ENCODE results near the gene CWF19L2.
"Not testable (repeated sequence)": the region's sequence is repeated elsewhere in the genome, so short reads cannot be mapped to it uniquely, and the experiment has no call there.

CWF19L2 gene

GRCh38 chr11:107442715-107443215 is 14.9 kb downstream of the CWF19L2 start:
- H3K27ac ChIP-seq (ENCODE audit: low read depth, low read length): no peak overlapping the region
- no peaks in the 10 kb centered on the region for H3K27me3 ChIP-seq (ENCODE audit: control insufficient read depth in 5 of 5, insufficient read depth in 4 of 5, low read length in 5 of 5)
- peaks cover 31 to 73% (median 50%) of the 10 kb centered on the region in 5 donors for H3K36me3 ChIP-seq (ENCODE audit: control insufficient read depth in 5 of 5, insufficient read depth in 5 of 5, low read length in 5 of 5)
- H3K4me3 ChIP-seq (ENCODE audit: low read depth in 1 of 5, low read length in 5 of 5): no peak overlapping the region
- no peaks in the 10 kb centered on the region for H3K9me3 ChIP-seq (ENCODE audit: control insufficient read depth in 5 of 5, low read length in 5 of 5)
- H3K4me1 ChIP-seq (ENCODE audit: control insufficient read depth in 5 of 5, insufficient read depth in 5 of 5, low read length in 5 of 5): no peaks in the 10 kb centered on the region
- H3K9ac ChIP-seq (ENCODE audit: low read length in 5 of 5): no peak overlapping the region

GRCh38 chr11:107439586-107440167 is 17.9 kb downstream of the CWF19L2 start:
- Histone ChIP-seq H3K9me3 (ENCODE audit: control insufficient read depth in 5 of 5, low read length in 5 of 5) (no peaks in the 10 kb centered on the region), H3K27ac (ENCODE audit: low read depth, low read length) (no peak overlapping the region), H3K4me1 (ENCODE audit: control insufficient read depth in 5 of 5, insufficient read depth in 5 of 5, low read length in 5 of 5) (no peaks in the 10 kb centered on the region), H3K9ac (ENCODE audit: low read length in 5 of 5) (no peak overlapping the region), H3K27me3 (ENCODE audit: control insufficient read depth in 5 of 5, insufficient read depth in 4 of 5, low read length in 5 of 5) (no peaks in the 10 kb centered on the region), H3K4me3 (ENCODE audit: low read depth in 1 of 5, low read length in 5 of 5) (no peak overlapping the region), H3K36me3 (ENCODE audit: control insufficient read depth in 5 of 5, insufficient read depth in 5 of 5, low read length in 5 of 5) (peaks cover 31 to 54% (median 44%) of the 10 kb centered on the region in 5 donors)

DNA sequence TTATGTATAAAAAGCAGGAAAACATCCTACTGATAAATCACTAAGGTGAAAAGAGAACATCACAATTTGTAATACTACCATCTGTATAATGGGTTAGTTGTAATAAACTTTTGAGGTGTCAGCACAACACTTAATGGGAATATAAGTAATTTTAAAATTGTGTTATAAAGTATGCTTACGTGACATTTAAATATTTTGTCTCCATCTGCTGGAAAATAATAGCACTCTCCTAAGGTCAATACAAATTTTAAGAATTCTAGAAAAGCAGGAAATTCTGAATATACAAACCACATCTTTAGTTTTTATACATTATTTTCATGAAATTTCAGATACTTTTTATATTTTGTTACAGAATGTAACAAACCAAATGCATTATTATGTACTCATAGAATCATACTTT is 19.5 kb downstream of the CWF19L2 start:
- peaks cover 27 to 47% (median 42%) of the 10 kb centered on the region in 5 donors for H3K36me3 ChIP-seq (ENCODE audit: control insufficient read depth in 5 of 5, insufficient read depth in 5 of 5, low read length in 5 of 5)

GRCh38 chr11:107430525-107430924 is 27.1 kb downstream of the CWF19L2 start:
- H3K36me3 ChIP-seq (ENCODE audit: control insufficient read depth in 5 of 5, insufficient read depth in 5 of 5, low read length in 5 of 5): peaks cover 12 to 40% (median 18%) of the 10 kb centered on the region in 5 donors
- H3K27ac ChIP-seq (ENCODE audit: low read depth, low read length): no peak overlapping the region
- H3K27me3 ChIP-seq (ENCODE audit: control insufficient read depth in 5 of 5, insufficient read depth in 4 of 5, low read length in 5 of 5): no peaks in the 10 kb centered on the region
- H3K9ac ChIP-seq (ENCODE audit: low read length in 5 of 5): no peak overlapping the region
- H3K4me3 ChIP-seq (ENCODE audit: low read depth in 1 of 5, low read length in 5 of 5): no peak overlapping the region
- no peaks in the 10 kb centered on the region for H3K9me3 ChIP-seq (ENCODE audit: control insufficient read depth in 5 of 5, low read length in 5 of 5)
- no peaks in the 10 kb centered on the region for H3K4me1 ChIP-seq (ENCODE audit: control insufficient read depth in 5 of 5, insufficient read depth in 5 of 5, low read length in 5 of 5)

More for the DNA sequence above, 19.5 kb downstream of the CWF19L2 start:
- H3K4me3 ChIP-seq (ENCODE audit: low read depth in 1 of 5, low read length in 5 of 5): no peak overlapping the region
- H3K9ac ChIP-seq (ENCODE audit: low read length in 5 of 5): no peak overlapping the region
- no peak overlapping the region for H3K27ac ChIP-seq (ENCODE audit: low read depth, low read length)
- no peaks in the 10 kb centered on the region for H3K9me3 ChIP-seq (ENCODE audit: control insufficient read depth in 5 of 5, low read length in 5 of 5)
- H3K27me3 ChIP-seq (ENCODE audit: control insufficient read depth in 5 of 5, insufficient read depth in 4 of 5, low read length in 5 of 5): no peaks in the 10 kb centered on the region
- no peaks in the 10 kb centered on the region for H3K4me1 ChIP-seq (ENCODE audit: control insufficient read depth in 5 of 5, insufficient read depth in 5 of 5, low read length in 5 of 5)

GRCh38 chr11:107427569-107428180 is 29.9 kb downstream of the CWF19L2 start:
- Histone ChIP-seq H3K36me3 (ENCODE audit: control insufficient read depth in 5 of 5, insufficient read depth in 5 of 5, low read length in 5 of 5) (peaks cover 15 to 45% (median 18%) of the 10 kb centered on the region in 5 donors), H3K9me3 (ENCODE audit: control insufficient read depth in 5 of 5, low read length in 5 of 5) (no peaks in the 10 kb centered on the region), H3K27ac (ENCODE audit: low read depth, low read length) (no peak overlapping the region), H3K27me3 (ENCODE audit: control insufficient read depth in 5 of 5, insufficient read depth in 4 of 5, low read length in 5 of 5) (no peaks in the 10 kb centered on the region), H3K4me3 (ENCODE audit: low read depth in 1 of 5, low read length in 5 of 5) (no peak overlapping the region), H3K9ac (ENCODE audit: low read length in 5 of 5) (no peak overlapping the region), H3K4me1 (ENCODE audit: control insufficient read depth in 5 of 5, insufficient read depth in 5 of 5, low read length in 5 of 5) (no peaks in the 10 kb centered on the region)

DNA sequence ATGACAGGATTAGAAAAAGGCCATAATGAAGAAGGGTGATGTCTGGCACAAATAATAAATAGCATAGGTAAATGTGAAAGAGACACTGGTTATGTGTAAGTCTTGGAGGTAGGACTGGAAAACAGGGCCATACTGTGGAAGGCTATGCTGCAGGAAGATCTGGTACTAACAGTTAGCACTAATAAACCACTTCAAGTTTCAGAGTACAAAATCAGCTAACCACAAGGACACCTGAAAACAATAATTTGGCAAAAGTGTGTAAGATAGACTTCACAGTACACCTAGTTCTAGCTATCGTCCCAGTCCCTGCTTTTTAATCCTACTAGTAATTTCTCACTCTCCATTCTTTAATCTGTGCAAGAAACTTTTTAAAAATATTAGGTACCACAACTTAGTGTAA is 44.3 kb downstream of the CWF19L2 start:
- Histone ChIP-seq H3K4me3 (ENCODE audit: low read depth in 1 of 5, low read length in 5 of 5) (no peak overlapping the region), H3K27ac (ENCODE audit: low read depth, low read length) (no peak overlapping the region), H3K4me1 (ENCODE audit: control insufficient read depth in 5 of 5, insufficient read depth in 5 of 5, low read length in 5 of 5) (no peaks in the 10 kb centered on the region), H3K9me3 (ENCODE audit: control insufficient read depth in 5 of 5, low read length in 5 of 5) (no peaks in the 10 kb centered on the region), H3K27me3 (ENCODE audit: control insufficient read depth in 5 of 5, insufficient read depth in 4 of 5, low read length in 5 of 5) (no peaks in the 10 kb centered on the region), H3K9ac (ENCODE audit: low read length in 5 of 5) (no peak overlapping the region), H3K36me3 (ENCODE audit: control insufficient read depth in 5 of 5, insufficient read depth in 5 of 5, low read length in 5 of 5) (peaks cover 14 to 47% (median 44%) of the 10 kb centered on the region in 5 donors)

GRCh38 chr11:107408762-107409211 is 48.8 kb downstream of the CWF19L2 start:
- Histone ChIP-seq H3K27ac (ENCODE audit: low read depth, low read length) (no peak overlapping the region), H3K4me3 (ENCODE audit: low read depth in 1 of 5, low read length in 5 of 5) (no peak overlapping the region), H3K36me3 (ENCODE audit: control insufficient read depth in 5 of 5, insufficient read depth in 5 of 5, low read length in 5 of 5) (peaks cover 8 to 37% (median 30%) of the 10 kb centered on the region in 5 donors), H3K9ac (ENCODE audit: low read length in 5 of 5) (no peak overlapping the region), H3K4me1 (ENCODE audit: control insufficient read depth in 5 of 5, insufficient read depth in 5 of 5, low read length in 5 of 5) (no peaks in the 10 kb centered on the region), H3K27me3 (ENCODE audit: control insufficient read depth in 5 of 5, insufficient read depth in 4 of 5, low read length in 5 of 5) (no peaks in the 10 kb centered on the region), H3K9me3 (ENCODE audit: control insufficient read depth in 5 of 5, low read length in 5 of 5) (no peaks in the 10 kb centered on the region)

DNA sequence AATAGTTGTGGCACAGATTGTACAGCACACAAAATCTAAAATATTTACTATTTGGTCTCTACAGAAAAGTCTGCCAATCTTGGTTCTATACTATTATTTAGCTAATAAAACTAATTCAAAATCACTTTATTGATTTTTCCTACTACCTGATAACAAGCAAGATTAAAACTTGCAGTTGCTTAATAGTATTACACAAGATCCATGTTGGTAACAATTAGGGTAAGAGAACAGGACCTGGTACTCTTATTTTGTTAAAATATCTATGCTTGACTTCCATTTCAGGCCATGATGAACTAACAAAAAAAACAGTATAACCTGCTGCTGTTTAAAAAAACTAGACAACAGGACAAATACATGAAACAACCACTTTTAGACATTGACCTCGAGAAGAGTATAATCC is 52.4 kb downstream of the CWF19L2 start:
- Histone ChIP-seq H3K4me1 (ENCODE audit: control insufficient read depth in 5 of 5, insufficient read depth in 5 of 5, low read length in 5 of 5) (no peaks in the 10 kb centered on the region), H3K9ac (ENCODE audit: low read length in 5 of 5) (no peak overlapping the region), H3K4me3 (ENCODE audit: low read depth in 1 of 5, low read length in 5 of 5) (no peak overlapping the region), H3K27ac (ENCODE audit: low read depth, low read length) (no peak overlapping the region), H3K9me3 (ENCODE audit: control insufficient read depth in 5 of 5, low read length in 5 of 5) (no peaks in the 10 kb centered on the region), H3K36me3 (ENCODE audit: control insufficient read depth in 5 of 5, insufficient read depth in 5 of 5, low read length in 5 of 5) (peaks cover 8 to 21% (median 18%) of the 10 kb centered on the region in 5 donors), H3K27me3 (ENCODE audit: control insufficient read depth in 5 of 5, insufficient read depth in 4 of 5, low read length in 5 of 5) (no peaks in the 10 kb centered on the region)

DNA sequence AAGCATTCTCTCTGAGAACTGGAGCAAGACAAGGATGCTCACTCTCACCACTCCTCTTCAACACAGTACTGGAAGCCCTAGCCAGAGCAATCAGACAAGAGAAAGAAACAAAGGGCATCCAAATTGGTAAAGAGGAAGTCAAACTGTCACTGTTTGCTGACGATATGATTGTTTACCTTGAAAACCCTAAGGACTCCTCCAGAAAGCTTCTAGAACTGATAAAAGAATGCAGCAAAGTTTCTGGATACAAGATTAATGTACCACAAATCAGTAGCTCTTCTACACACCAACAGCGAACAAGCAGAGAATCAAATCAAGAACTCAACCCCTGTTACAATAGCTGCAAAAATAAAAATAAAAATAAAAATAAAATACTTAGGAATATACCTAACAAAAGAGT is 56.5 kb downstream of the CWF19L2 start:
- H3K9me3 ChIP-seq (ENCODE audit: control insufficient read depth in 5 of 5, low read length in 5 of 5); H3K4me1 ChIP-seq (ENCODE audit: control insufficient read depth in 5 of 5, insufficient read depth in 5 of 5, low read length in 5 of 5); H3K27ac ChIP-seq (ENCODE audit: low read depth, low read length); H3K4me3 ChIP-seq (ENCODE audit: low read depth in 1 of 5, low read length in 5 of 5); H3K27me3 ChIP-seq (ENCODE audit: control insufficient read depth in 5 of 5, insufficient read depth in 4 of 5, low read length in 5 of 5); H3K9ac ChIP-seq (ENCODE audit: low read length in 5 of 5): not testable (repeated sequence)
- H3K36me3 ChIP-seq (ENCODE audit: control insufficient read depth in 5 of 5, insufficient read depth in 5 of 5, low read length in 5 of 5): peaks cover 8 to 24% (median 16%) of the 10 kb centered on the region in 5 donors

- Histone ChIP-seq H3K4me1 (ENCODE audit: control insufficient read depth in 5 of 5, insufficient read depth in 5 of 5, low read length in 5 of 5) (no peaks in the 10 kb centered on the region), H3K9ac (ENCODE audit: low read length in 5 of 5) (no peak overlapping the region), H3K36me3 (ENCODE audit: control insufficient read depth in 5 of 5, insufficient read depth in 5 of 5, low read length in 5 of 5) (peaks cover 4 to 20% (median 13%) of the 10 kb centered on the region in 5 donors), H3K27me3 (ENCODE audit: control insufficient read depth in 5 of 5, insufficient read depth in 4 of 5, low read length in 5 of 5) (no peaks in the 10 kb centered on the region), H3K9me3 (ENCODE audit: control insufficient read depth in 5 of 5, low read length in 5 of 5) (peaks cover 0 to 4% (median 0%) of the 10 kb centered on the region in 5 donors), H3K27ac (ENCODE audit: low read depth, low read length) (no peak overlapping the region), H3K4me3 (ENCODE audit: low read depth in 1 of 5, low read length in 5 of 5) (no peak overlapping the region)
Measured at GRCh38 chr11:107397357-107397756, 60.3 kb downstream of the CWF19L2 start.

All from subcutaneous abdominal adipose tissue (tissue), 5 donors.